NCI-H1436 treated with DMSO at 0.1 percent for 48 hours (cell line): ENCODE results near the gene UTS2B.
"Not testable (repeated sequence)": the region's sequence is repeated elsewhere in the genome, so short reads cannot be mapped to it uniquely, and the experiment has no call there.

Source experiments
- DNase-seq: peaks from one replicate; lab custom pipeline; 2025; lab: John Stamatoyannopoulos, UW

Gene UTS2B

DNA sequence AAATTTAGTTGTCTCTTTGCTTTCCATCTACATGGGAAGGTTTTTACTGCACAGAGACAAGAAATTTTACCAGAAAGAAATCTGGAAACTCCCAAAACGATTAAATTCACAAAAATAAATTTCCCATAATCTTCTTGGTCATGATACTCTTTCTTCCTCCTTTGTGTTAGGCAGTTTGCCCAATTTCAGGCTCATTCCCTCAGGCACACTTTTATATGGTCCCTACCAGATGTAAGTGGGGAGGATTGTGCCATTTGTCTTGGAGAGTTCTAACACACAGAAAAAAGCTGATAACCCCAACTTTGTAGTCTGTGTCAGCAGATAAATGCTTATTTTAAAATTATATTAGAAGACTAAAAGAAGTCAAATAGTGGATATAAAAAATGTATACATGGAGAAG lies 50.2 kb downstream of the UTS2B start:
- no peak for DNase-seq

DNA sequence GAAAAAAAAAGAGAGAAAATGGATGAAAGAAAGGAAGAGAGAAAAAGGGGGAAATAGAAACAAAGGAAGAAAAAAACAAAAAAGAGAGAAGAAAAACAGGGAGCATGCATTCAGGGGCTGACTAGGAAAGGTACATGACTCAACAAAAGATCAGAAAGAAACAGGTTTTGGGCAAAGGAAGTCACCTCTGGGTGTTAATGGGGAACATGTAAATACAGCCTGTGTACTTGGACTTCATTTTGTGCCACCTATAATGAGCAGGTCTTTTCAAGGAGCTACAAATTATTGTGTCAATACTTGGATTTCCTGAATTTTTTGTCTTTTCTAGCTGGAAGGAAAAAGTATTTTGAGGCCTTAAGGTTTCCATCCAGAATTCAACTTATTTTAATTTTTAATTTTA lies 54.6 kb downstream of the UTS2B start:
- no peak for DNase-seq

DNA sequence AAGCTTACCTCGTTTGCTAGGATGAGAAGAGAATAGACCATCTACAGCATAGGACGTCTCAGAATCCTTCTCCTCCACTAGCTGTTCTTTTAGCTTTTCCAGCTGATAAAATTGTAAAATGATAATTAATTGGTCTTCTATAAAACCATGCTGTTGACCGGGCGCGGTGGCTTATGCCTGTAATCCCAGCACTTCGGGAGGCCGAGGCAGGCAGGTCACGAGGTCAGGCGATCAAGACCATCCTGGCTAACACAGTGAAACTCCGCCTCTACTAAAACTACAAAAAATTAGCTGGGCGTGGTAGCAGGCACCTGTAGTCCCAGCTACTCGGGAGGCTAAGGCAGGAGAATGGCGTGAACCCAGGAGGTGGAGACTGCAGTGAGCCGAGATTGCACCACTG lies 55.1 kb downstream of the UTS2B start:
- DNase-seq = not testable (repeated sequence)

DNA sequence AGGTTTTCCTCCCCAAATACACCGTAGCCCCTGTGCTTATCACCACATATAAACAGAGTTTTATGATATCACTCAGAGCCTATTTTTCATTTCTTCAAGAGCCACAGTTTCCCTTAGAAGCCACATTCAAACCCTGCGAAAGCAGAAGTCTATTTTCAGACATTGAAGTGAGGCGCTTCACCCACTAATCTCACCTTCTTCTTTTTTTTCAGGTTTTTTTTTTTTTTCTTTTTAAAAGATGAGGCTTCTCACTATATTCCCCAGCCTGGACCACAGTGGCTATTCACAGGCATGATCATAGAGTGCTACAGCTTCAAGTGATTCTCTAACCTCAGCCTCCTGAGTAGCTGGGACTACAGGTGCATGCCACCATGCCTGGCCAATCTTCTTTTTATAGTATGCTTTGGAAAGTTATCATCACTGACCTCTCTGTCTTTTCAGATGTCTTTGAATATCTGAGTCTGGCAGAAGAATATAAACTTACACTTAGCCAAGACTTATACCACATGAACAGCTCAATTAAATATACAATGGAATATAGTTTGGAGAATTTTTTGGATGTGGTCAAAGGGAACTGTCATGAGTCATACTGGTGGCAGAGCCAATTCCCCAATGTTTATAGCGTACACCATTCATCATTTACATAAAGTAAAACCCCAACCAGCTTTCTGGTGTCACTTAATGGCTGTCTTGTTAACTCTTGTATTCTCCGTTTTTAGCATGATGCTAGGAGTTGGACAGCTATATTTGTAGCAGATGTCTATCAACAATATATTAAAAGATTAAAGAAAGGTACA lies 60.8 kb downstream of the UTS2B start:
- no peak for DNase-seq

DNA sequence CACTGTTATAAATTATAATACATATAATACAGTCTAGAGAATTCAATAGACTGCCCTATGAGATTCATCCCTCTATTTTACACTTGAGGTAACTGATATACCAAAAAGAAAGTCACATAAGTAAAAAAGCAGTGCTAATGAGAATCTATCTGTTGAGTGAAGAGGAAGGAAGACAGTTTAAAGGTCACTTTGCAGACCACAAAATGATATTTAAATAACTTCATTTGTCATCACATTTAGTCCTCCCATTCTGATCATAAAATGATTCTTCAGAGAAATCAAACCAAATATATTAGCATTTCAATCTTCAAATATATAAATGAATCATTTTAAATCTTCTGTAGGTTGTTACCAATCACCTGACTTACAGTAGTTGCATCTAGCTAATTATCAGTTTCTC lies 61.6 kb downstream of the UTS2B start:
- DNase-seq = no peak

DNA sequence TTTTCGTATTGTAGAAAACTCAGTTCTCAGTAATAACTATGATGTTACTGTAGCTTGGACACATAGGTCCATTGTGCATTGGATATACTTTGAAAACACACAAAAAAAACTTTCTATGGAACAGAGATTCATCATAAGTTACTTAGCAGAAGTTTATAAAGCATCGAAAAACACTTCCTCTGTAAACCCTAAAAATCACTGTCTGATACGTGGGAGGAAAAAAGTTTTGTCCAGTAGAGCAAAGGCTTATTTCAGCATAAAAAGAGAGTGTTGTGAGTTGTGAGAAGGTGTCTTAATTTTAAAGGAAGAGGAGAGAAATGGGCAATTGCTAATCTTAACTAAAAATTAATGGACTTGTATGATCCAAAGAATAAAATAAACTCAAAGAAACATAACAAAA lies 66.5 kb downstream of the UTS2B start:
- no peak for DNase-seq

DNA sequence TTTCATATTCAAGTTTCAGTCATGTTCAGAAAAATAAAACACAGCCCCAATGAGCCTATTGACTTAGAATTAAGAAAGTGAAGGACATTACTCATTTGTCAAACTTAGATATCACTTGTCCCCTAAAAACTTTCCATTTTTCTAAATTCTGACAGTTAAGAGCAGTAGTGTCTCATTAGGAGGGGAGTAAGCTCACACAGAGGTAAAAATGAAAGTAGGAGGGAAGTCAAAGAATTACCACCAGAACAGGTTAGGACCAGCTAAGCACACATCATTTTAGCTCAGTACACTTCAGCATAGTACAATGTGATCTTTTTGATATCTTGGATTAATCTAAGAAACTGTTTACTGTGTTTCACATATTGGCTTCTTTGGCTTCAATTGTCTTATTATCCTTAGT lies 67.0 kb downstream of the UTS2B start:
- no peak for DNase-seq

DNA sequence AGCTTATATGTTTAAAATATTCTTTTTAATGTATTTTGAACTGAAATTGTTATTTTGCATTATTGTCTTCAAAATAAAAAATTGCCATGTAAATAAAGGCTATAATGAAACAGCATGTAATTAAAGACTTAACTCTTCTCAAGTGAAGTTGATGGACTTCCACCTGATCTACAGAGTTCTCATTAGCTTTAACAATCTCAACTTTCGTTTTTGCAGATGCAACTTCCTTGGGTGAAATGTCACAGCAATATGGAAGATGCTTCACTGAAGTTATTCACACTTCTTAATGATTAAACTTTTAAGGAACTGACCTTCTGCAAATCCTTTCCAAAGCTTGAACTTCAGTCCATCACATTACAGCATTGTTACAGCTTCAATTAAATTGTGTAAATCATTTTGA lies 67.7 kb downstream of the UTS2B start:
- no peak for DNase-seq

DNA sequence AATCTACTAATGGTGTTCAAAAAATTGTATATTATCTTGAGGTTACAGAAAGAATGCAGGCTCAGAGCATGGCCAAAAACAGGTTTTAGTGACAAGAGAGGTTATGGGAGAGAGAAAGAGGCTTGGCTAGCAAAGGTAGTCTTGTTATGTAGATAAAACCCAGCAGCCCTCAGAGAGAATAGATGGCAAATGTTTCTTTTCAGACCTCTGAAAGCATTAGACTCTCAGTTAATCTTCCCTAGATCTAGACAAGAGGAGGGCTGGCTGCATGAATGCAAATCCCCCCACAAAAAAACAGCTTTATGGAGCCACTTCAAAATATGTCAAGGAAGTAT lies 69.1 kb downstream of the UTS2B start:
- no peak for DNase-seq

DNA sequence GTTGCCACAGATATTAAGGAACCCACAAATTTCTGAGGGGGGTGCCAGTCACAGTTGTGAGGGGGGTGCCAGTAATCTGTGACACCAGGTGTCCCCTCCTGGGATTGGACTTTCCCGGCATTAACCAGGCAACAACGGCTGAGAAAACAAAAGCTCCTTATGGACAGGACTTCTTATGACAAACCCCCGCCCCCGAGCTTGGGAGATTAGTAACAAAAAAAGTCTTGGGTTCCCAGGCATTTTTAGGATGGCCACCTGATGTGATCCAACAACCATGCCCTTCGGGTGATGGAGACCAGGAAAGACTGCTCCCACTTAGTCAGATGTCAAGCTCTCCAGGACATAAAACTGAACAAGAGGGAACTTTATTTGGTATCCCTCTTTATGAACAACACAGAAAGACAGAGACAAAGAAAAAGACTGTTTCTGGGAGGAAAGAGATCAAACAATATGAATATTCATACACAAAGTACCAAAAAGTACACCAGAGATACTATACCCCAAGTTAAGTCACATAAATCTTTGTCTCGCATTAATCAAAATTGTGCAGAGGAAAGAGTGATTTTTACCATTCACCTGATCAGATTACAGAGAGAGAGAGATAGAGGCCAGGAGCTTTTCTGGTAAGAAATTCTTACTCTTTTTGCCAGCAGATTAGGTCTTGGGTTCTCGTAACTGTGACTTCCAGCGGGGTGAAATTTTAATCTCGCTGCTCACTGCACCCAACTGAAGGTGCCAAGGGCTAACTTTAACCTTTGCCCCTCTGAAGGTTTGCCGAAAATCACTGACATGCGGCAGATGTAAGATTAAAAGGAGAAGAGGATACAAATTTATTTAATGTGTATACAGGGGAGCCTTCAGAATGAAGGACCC lies 69.7 kb downstream of the UTS2B start:
- DNase-seq = no peak

DNA sequence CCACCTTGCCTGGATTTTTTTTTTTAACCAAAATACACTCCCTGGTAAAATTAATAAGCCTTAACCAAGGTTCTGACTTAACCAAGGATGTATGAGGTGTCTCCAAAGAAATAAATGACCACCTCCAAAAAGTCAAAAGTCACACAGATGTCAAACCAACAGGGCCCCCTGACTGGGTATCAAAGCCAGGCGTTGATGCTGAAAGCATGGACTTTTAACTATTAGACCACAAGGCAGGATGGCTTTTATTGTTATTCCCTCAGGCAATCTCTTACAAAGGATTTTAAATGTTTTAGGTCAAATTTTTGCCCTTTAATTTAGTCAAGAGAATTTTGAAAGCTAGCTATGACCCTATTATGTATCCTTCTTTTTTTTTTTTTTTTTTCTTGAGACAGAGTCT lies 70.8 kb downstream of the UTS2B start:
- no peak for DNase-seq

DNA sequence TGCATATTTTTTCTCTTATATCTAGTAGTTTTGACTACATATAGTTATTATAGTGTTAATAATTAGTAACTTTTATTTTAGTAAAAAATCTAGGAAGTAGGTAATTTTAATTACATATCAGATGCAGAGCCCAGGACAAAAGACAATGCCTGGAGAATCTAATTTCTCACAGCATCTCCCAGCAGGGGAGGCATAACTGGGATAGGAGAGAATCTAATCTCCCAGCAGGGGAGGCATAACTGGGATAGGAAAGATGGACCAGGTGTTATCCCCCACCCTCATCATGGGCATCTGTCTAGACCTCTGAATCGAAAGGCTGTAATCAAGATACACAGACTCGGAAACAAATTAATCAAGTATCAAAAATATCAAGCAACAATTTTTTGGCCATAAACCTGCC lies 73.0 kb downstream of the UTS2B start:
- no peak for DNase-seq

DNA sequence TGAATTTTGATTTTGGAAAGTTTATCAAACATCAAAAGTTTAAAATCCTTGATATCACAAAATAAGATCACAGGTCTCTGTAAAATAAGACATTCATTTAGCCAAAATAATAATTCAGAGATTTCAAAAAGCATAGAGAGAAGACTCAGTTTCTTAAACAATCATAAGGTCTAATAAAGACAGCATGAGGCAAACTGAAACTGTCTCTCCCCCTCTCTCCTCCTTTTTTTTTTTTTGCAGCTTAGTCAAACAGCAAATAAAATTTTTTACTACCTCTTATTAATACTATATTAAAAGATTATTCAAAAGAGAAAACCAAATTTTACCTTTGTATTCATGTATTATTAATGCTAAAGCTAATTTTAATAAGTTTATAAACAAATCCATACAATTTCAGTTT lies 73.9 kb downstream of the UTS2B start:
- no peak for DNase-seq

DNA sequence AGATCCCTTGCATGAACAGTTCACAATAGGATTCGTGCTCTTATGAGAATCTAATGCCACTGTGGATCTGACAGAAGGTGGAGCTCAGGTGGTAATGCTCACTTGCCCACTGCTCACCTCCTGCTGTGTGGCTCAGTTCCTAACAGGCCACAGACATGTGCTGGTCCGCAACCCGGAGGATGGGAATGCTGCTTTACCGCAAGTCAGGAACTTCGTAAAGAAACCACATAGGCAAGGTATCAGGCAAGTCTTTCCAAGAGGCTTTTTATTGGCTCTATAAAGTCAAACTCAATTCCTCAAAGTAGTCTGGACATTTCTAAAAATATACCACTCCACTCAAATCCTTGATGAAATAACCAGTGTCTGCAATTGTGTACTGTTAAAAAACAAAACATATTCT lies 75.2 kb downstream of the UTS2B start:
- no peak for DNase-seq

DNA sequence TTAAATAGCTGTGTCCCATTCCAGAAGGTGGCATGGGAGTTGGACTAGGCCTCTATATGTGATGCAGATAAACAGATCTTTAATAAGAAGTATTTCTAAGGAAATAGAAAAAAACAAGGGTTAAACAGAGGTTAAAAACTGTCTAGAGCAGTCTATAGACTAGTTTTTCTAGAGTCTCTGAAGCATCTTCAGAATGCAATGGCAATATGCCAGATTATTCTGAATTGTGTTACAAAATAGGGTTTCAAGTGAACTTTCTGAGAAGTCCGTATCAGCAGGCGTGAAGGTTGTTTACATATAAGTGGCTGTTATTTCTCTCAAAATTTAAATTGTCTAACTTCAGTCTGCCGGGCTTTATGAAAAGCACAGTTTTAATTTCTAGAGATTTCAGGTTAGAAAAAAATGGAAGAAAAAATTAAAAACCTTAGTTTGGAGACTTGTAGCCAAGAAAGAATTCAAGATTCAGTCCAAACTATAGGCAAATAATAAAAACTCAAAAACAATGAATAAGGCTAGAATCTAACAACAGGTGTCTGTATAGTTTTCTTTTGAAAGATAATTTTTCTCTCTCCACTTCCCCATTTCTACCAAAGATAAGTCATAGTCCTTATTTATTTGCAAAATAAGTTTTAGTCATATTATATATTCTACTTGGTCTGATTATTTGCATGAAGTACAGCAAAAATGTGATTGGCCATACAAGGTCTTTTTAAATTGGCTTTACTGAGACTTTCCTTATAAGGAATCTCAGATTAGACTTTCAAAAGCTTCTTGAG lies 76.0 kb downstream of the UTS2B start:
- DNase-seq = no peak

DNA sequence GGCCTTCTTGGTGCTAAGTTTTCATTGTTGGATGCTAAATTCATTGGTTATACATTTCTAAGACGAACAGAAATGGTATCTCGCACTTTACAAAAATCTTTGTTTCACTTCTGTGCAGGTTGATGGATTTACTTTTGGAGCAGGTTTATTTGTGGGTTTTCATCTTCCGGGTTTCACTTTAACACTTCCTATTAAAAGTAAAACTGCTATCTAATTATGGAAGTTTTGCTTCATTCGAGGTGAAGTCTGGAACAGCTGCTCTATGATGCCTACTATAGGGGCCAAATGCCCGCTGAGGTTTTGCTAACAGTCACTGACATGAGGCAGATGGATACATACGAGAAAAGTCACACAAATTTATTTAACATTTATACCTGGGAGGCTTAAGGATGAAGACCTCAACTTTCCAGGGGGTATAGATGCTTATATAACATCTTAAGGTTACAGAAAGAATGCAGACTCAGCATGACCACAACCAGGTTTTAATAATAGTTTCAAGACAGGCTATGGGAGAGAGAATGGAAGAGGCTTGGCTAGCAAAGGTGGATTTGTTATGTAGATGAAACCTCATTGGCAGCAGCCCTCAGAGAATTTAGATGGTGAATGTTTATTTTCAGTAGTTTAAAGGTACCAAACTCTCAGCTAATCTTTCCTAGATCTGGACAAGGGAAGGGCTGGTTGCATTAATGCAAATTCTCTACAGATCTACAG lies 77.1 kb downstream of the UTS2B start:
- no peak for DNase-seq

DNA sequence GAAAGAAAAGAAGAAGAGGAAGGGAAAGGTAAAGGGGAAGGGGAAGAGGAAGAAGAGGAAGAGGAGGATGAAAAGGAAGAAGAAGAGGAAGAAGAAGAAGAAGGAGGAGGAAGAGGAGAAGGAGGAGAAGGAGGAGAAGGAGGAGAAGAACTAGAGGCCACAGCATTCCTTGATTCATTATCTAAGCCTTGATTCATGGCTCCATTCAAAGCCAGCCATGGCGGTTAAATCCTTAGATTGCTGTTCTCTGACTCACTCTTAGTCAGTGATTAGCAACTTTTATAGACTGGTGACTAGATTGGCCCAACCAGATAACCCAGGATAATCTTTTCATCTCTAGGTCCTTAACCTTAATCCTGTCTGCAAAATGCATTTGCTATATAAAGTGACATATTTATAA lies 83.7 kb downstream of the UTS2B start:
- DNase-seq = no peak

DNA sequence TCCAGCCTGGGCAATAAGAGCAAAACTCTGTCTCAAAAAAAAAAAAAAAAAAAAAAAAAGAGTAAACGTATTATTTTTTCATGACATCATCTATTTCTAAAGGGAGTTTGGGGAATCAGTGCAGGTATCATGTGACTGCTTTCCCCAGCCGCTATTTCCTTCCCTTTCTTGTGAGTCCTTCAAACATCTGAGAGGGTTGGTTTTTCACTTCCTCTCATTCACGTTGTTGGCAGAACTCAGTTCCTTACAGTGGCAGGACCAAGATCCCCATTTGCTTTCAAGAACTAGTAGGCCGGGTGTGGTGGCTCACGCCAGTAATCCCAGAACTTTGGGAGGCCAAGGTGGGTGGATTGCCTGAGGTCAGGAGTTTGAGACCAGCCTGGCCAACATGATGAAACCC lies 84.3 kb downstream of the UTS2B start:
- DNase-seq = not testable (repeated sequence)

DNA sequence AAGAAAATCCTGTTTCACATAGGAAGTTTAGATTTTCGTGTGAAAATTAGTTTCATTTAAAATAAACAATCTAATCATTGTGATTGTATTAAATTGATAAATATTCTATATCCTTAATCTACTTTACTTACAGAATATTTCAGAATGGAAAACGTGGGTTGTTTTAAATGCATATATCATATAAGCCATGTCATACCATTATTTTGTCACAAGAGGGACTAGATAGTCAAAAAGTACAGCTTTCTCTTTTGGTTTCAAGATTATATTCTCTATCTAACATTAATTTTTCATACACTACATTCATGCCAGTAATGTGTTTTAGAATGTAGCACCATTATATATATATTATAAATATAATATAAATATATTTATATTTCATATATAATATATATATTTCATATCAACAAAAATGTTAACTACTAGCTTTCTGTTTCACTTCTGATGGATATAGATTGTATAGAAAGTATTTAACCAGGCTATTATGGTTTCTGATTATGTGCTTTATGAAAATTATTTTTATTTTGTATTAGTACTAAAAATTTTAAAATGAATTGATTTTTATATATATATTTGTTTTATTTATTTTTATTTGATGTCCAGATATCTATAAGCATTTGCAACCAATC lies 86.0 kb downstream of the UTS2B start:
- no peak for DNase-seq

DNA sequence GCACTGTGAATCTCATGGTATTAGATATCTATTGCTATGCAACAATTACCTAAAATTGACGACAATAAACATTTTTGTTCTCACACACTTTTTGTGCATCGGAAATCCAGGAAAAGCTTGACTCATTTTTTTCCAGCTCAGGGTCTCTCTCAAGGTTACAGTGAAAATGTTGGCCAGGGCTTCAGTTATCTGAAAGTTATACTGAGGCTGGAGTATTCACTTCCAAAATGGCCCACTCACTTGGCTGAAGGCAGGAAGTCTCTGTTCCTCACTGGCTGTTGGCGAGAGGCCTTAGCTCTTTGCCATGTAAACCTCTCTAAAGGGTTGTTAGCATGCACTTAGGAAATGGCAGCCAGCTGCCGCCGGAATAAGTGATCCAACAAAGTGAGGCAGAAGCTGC lies 89.8 kb downstream of the UTS2B start:
- DNase-seq = no peak

DNA sequence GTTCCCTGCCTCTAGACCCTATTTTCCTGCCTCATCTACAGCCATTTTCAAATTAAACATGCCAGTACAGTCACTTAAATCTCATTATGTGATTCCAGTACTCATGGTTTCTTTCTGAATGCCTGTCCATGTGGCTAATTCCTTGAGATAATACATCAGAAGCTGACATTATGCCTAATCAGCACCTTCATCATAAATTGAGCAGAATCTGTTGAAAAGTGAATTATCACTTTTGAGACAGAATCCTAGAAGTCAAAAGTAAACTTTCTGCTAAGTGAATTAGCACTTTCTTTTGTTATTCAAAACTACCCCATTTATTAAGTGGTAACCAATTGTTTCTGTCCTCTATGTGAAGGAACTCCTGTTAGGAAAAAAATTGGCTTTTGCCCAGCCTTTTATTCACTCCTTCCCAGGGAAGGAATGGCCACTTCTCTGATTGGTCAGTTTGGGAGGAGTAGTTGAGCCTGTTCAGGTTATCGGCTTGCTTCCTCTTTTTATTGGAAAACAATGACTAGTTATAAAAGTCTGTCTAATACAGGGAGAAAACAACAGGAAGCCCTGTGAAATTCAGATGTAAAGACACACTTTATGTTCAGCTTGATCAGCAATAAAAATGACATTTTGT lies 90.8 kb downstream of the UTS2B start:
- DNase-seq = no peak
